ENCODE measurements around the gene HDDC3.
A peak's percentile ranks its signal among the peaks of the same experiment; 100 is the strongest.
"Not testable (repeated sequence)": the region's sequence is repeated elsewhere in the genome, so short reads cannot be mapped to it uniquely, and the experiment has no call there.

Gene HDDC3

GRCh38 chr15:90907838-90908507 lies 24.4 kb downstream of the HDDC3 start:
- DNase-seq: no peak

GRCh38 chr15:90907051-90907660 lies 25.2 kb downstream of the HDDC3 start:
- no peak for DNase-seq

GRCh38 chr15:90906181-90906849 lies 26.0 kb downstream of the HDDC3 start:
- no peak for DNase-seq

- no peak for DNase-seq
Measured at GRCh38 chr15:90905306-90906180, 26.8 kb downstream of the HDDC3 start.

- DNase-seq: no peak
Measured at GRCh38 chr15:90904746-90905145, 27.6 kb downstream of the HDDC3 start.

GRCh38 chr15:90903733-90904536 lies 28.4 kb downstream of the HDDC3 start:
- DNase-seq: no peak

- DNase-seq: peak; percentile 3
Measured at GRCh38 chr15:90902840-90903732, 29.3 kb downstream of the HDDC3 start, which contains the start of gene MAN2A2. Gene MAN2A2 (plus strand): TSS chr15:90903302. CDS start chr15:90904208, 906 bp downstream.

GRCh38 chr15:90902040-90902839 lies 30.1 kb downstream of the HDDC3 start:
- peak; percentile 12 for DNase-seq

GRCh38 chr15:90901175-90902039 lies 30.9 kb downstream of the HDDC3 start:
- DNase-seq: no peak

GRCh38 chr15:90897131-90897655 lies 35.2 kb downstream of the HDDC3 start:
- not testable (repeated sequence) for DNase-seq

GRCh38 chr15:90895571-90896117 lies 36.7 kb downstream of the HDDC3 start:
- DNase-seq: no peak

GRCh38 chr15:90893175-90894090 lies 38.9 kb downstream of the HDDC3 start:
- no peak for DNase-seq

GRCh38 chr15:90892498-90893174 lies 39.7 kb downstream of the HDDC3 start:
- no peak for DNase-seq

- DNase-seq: no peak
Measured at GRCh38 chr15:90892023-90892422, 40.3 kb downstream of the HDDC3 start.

- DNase-seq: no peak
Measured at GRCh38 chr15:90891346-90891949, 40.9 kb downstream of the HDDC3 start.

GRCh38 chr15:90890839-90891238 lies 41.5 kb downstream of the HDDC3 start:
- DNase-seq: no peak
